ENCODE data around the gene CTAG1A. TPM values are rescaled to one million over a fixed set of nuclear protein-coding genes. Genes with fewer than 3 reads are reported as not detected.
"Not testable (repeated sequence)": the region's sequence is repeated elsewhere in the genome, so short reads cannot be mapped to it uniquely, and the experiment has no call there.

The CTAG1A gene
- total RNA-seq, 1 donor from 2014 or later = not detected

DNA sequence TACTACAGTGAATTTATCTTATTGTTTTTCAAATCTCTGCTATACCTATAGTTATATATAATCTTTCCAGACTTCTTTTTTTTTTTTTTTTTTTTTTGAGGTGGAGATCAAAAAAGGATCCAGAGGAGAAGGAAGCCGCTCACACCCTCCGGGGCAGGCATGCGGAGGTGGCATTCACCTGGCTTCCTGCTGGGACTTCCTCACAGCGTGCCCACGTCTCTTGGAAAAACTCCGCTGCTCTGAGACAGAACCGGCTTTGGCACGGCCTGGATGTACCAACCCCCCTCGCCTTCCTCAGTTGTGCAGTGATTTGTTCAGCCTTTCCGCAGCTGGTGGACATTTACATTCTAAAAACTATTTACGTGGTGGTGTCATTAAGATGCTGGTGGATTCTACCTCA, 23.0 kb downstream of the CTAG1A start:
- DNase-seq (ENCODE audit: low spot score); H3K27ac Mint-ChIP-seq; H3K36me3 Mint-ChIP-seq (ENCODE audit: low read depth); H3K27me3 Mint-ChIP-seq (ENCODE audit: low read depth); H3K9me3 Mint-ChIP-seq; H3K4me3 Mint-ChIP-seq (ENCODE audit: low read depth); intact Hi-C loops (cut with micrococcal nuclease): not testable (repeated sequence)
- H3K4me1 Mint-ChIP-seq (ENCODE audit: low read depth) = peaks cover 13% of the 10 kb centered on the region

DNA sequence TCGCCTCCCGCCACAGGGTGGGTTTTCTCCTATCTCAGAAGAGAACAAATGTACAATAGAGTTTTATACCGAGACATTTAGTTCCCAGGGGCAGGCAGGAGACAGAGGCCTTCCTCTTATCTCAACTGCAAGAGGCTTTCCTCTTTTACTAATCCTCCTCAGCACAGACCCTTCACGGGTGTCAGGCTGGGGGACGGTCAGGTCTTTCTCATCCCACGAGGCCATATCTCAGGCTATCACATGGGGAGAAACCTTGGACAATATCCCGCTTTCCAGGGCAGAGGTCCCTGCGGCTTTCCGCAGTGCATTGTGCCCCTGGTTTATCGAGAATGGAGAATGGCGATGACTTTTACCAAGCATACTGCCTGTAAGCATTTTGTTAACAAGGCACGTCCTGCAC, 23.9 kb downstream of the CTAG1A start:
- DNase-seq (ENCODE audit: low spot score); H3K36me3 Mint-ChIP-seq (ENCODE audit: low read depth); H3K9me3 Mint-ChIP-seq; H3K27me3 Mint-ChIP-seq (ENCODE audit: low read depth); intact Hi-C loops (cut with micrococcal nuclease); H3K27ac Mint-ChIP-seq; H3K4me3 Mint-ChIP-seq (ENCODE audit: low read depth): not testable (repeated sequence)
- peaks cover 13% of the 10 kb centered on the region for H3K4me1 Mint-ChIP-seq (ENCODE audit: low read depth)

DNA sequence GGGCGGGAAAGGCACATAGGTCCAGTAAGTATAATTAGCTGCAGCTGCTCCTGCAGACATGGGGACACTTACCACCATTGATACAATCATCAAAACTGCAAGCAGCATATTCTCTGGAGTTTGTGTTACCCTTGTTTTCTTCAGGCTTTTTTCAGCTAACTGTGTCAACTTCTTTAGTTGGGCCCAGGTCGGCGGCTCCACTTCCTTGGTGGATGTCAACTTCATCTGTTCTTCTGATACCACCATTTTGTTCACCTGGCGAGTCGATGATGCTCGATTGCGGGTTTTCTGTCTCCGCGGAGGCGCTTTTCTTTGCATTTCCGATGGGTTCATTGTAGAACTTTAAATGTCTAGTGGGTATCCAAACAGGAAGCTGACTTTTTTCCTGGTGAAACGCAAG, 26.2 kb downstream of the CTAG1A start:
- H3K9me3 Mint-ChIP-seq; H3K27ac Mint-ChIP-seq; intact Hi-C loops (cut with micrococcal nuclease); DNase-seq (ENCODE audit: low spot score); H3K36me3 Mint-ChIP-seq (ENCODE audit: low read depth); H3K4me3 Mint-ChIP-seq (ENCODE audit: low read depth); H3K27me3 Mint-ChIP-seq (ENCODE audit: low read depth): not testable (repeated sequence)
- peaks cover 11% of the 10 kb centered on the region for H3K4me1 Mint-ChIP-seq (ENCODE audit: low read depth)

DNA sequence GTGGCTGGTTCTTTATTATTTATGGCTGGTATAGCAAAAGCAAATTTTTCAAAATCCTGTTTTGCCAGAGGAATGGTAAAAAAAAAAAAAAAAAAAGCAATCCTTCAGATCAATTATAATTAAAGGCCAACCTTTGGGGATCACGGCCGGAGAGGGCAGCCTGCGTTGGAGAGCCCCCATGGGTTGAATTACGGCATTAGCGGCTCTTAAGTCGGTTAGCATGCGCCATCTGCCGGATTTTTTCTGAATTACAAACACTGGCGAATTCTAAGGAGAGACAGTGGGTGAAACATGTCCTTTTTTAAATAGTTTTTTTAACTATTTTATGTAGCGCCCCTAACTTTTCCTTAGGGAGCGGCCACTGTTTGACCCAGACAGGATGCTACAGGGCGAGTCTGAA, 28.7 kb downstream of the CTAG1A start:
- intact Hi-C loops (cut with micrococcal nuclease); H3K9me3 Mint-ChIP-seq; H3K4me3 Mint-ChIP-seq (ENCODE audit: low read depth); H3K4me1 Mint-ChIP-seq (ENCODE audit: low read depth); H3K27ac Mint-ChIP-seq; H3K36me3 Mint-ChIP-seq (ENCODE audit: low read depth); H3K27me3 Mint-ChIP-seq (ENCODE audit: low read depth); DNase-seq (ENCODE audit: low spot score): not testable (repeated sequence)

DNA sequence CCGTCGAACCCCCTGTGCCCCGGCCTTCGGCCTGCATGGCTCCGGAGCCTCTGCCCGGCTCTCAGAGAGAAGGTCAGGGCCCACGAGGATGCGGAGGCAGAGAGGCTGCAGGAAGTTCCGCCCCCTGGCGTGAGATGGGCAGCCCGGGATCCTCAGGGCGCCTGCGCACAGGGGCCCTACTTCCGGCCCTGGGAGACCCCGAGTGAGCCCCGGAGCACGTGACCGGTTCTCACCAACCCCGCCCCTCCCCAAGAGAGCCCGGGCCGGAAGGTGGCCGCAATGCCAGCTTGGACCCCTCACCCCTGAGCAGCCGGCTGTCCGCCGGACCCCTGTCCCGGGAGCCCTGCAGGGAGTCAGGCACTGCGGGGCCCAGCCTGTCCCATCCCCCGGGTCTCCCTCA, 34.2 kb downstream of the CTAG1A start, which contains the start of gene CTAG1B:
Gene CTAG1B, minus strand, starts transcription at position 101 of the 400 bp plus-strand sequence. Its CDS starts 64 bp downstream, at position 37.
- H3K27ac Mint-ChIP-seq; H3K27me3 Mint-ChIP-seq (ENCODE audit: low read depth); H3K36me3 Mint-ChIP-seq (ENCODE audit: low read depth); intact Hi-C loops (cut with micrococcal nuclease); DNase-seq (ENCODE audit: low spot score); H3K4me3 Mint-ChIP-seq (ENCODE audit: low read depth); H3K9me3 Mint-ChIP-seq; H3K4me1 Mint-ChIP-seq (ENCODE audit: low read depth): not testable (repeated sequence)

DNA sequence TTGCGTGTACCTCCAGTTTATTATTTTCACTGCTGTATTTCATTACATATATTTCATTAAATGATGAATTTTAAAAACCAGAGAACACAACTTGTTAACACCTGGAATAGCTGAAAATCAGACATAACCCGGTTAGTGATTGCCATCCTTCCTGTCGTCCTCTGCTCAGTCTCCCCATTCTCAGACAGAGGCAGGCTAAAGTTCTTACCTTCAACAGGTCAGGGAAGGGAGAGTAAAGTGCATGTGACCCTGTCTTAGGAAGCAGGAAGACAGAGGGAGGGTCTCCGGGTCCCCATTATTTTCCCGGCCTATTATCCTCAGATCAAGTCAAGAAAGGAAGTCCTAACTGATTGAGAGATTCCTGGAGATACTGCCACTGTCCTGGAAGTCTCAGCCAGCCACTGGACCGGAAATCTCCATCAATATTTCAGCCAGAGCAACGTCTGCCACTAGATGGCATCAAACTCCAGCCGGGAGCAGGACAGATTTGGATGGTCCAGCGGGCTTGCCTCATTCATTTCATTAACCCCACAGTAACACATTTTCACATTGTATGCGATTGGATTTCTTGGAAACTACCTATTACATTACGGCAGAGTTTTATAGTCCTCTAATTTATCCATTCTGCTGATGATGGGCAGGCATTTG, 36.0 kb downstream of the CTAG1A start:
- H3K27ac Mint-ChIP-seq; H3K9me3 Mint-ChIP-seq; H3K27me3 Mint-ChIP-seq (ENCODE audit: low read depth); intact Hi-C loops (cut with micrococcal nuclease); H3K4me1 Mint-ChIP-seq (ENCODE audit: low read depth); H3K36me3 Mint-ChIP-seq (ENCODE audit: low read depth); H3K4me3 Mint-ChIP-seq (ENCODE audit: low read depth); DNase-seq (ENCODE audit: low spot score): not testable (repeated sequence)

DNA sequence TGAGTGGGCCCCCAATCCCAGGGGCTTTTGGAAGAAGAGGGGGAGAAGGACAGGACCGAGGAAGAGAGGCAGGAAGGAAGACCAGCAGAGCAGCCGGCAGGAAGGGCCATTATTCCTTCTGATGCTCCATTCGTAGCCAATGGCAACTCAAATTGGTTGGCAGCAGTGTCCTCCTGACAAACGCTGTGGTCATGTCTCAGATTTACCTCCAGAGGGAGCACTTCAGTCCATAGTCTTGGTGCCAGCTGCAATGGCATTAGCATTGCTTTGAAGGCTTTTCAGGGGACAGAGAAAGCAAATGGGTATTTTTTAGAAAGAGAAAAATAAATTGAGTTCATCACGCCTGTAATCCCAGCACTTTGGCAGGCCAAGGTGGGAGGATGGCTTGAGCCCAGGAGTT, 44.0 kb downstream of the CTAG1A start:
- DNase-seq (ENCODE audit: low spot score); H3K9me3 Mint-ChIP-seq; H3K36me3 Mint-ChIP-seq (ENCODE audit: low read depth); H3K4me3 Mint-ChIP-seq (ENCODE audit: low read depth); H3K4me1 Mint-ChIP-seq (ENCODE audit: low read depth); H3K27me3 Mint-ChIP-seq (ENCODE audit: low read depth); intact Hi-C loops (cut with micrococcal nuclease); H3K27ac Mint-ChIP-seq: not testable (repeated sequence)

DNA sequence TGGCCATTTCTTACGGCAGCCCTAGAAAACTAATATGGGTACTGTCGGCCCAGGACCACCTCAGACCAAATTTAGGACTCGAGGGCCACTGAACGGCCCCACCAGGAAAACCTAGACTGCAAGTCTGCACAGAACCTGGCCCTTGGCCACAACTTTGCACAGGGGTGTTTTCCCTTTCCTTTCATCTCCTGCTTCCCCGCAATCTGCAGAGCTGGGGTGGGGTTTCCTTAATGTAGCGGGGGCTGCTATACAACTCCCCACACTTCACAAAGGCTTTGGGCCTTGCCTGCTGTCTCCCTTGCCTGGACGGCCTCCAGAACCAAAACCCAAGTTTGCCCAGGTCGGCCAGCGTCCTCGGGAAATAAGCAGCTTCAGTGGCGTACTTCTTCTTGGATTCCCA, 46.0 kb downstream of the CTAG1A start:
- DNase-seq (ENCODE audit: low spot score); H3K27me3 Mint-ChIP-seq (ENCODE audit: low read depth); intact Hi-C loops (cut with micrococcal nuclease); H3K36me3 Mint-ChIP-seq (ENCODE audit: low read depth); H3K9me3 Mint-ChIP-seq; H3K4me1 Mint-ChIP-seq (ENCODE audit: low read depth); H3K27ac Mint-ChIP-seq; H3K4me3 Mint-ChIP-seq (ENCODE audit: low read depth): not testable (repeated sequence)

DNA sequence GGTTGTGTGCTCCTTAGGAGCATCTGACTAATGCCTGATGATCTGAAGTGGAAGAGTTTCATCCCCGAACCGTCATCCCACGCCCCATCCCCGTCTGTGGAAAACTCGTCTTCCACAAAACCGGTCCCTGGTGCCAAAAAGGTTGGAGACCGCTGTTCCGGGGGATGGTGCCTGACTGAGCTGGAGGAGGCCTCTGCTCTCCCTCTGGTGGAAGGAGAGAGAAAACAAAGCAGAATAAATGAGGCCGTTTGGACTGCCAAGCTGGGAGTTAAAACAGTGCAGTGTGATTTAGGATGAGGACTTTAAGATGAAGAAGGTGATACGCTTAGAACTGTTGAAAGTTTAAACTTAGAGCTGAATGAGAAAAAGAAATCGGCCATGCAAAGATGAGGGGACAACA, 48.7 kb downstream of the CTAG1A start:
- H3K9me3 Mint-ChIP-seq = not testable (repeated sequence)

More for the DNA sequence above, 48.7 kb downstream of the CTAG1A start:
- H3K4me3 Mint-ChIP-seq (ENCODE audit: low read depth); H3K36me3 Mint-ChIP-seq (ENCODE audit: low read depth); H3K27me3 Mint-ChIP-seq (ENCODE audit: low read depth); intact Hi-C loops (cut with micrococcal nuclease); DNase-seq (ENCODE audit: low spot score); H3K27ac Mint-ChIP-seq; H3K4me1 Mint-ChIP-seq (ENCODE audit: low read depth): not testable (repeated sequence)

Other genes starting within 250 kb of the CTAG1A start
- 1,005 and 1,026 TPM in 2 replicates for gene FLNA, start 210.5 kb upstream of the CTAG1A start, total RNA-seq
- 95.6 and 98.8 TPM in 2 replicates for gene EMD, start 205.8 kb upstream of the CTAG1A start, total RNA-seq
- 2,692 and 2,787 TPM in 2 replicates for gene RPL10, start 186.8 kb upstream of the CTAG1A start, total RNA-seq
- gene DNASE1L1, start 175.9 kb upstream of the CTAG1A start, total RNA-seq = 18.1 TPM in 2 replicates
- 77.3 TPM in 2 replicates for gene TAFAZZIN, start 173.6 kb upstream of the CTAG1A start, total RNA-seq
- 47.4 and 48.9 TPM in 2 replicates for gene ATP6AP1, start 156.5 kb upstream of the CTAG1A start, total RNA-seq
- gene GDI1, start 148.0 kb upstream of the CTAG1A start, total RNA-seq = 115 and 117 TPM in 2 replicates
- 79.6 and 84.1 TPM in 2 replicates for gene FAM50A, start 141.0 kb upstream of the CTAG1A start, total RNA-seq
- 62.1 and 62.5 TPM in 2 replicates for gene PLXNA3, start 126.9 kb upstream of the CTAG1A start, total RNA-seq
- 49.4 and 51.7 TPM in 2 replicates for gene LAGE3, start 105.9 kb upstream of the CTAG1A start, total RNA-seq
- gene UBL4A, start 98.5 kb upstream of the CTAG1A start, total RNA-seq = 55.5 and 56.1 TPM in 2 replicates
- 17.5 and 18.3 TPM in 2 replicates for gene SLC10A3, start 94.5 kb upstream of the CTAG1A start, total RNA-seq
- gene FAM3A, start 68.9 kb upstream of the CTAG1A start, total RNA-seq = 39.2 and 39.8 TPM in 2 replicates
- 82.8 and 86.4 TPM in 2 replicates for gene G6PD, start 38.3 kb upstream of the CTAG1A start, total RNA-seq
- gene IKBKG, start 37.5 kb upstream of the CTAG1A start, total RNA-seq = 40.5 and 41.7 TPM in 2 replicates
- gene CTAG1B, start 34.1 kb downstream of the CTAG1A start, total RNA-seq = not detected in 2 replicates
- not detected in 2 replicates for gene CTAG2, start 68.4 kb downstream of the CTAG1A start, total RNA-seq
- gene GAB3, start 165.9 kb downstream of the CTAG1A start, total RNA-seq = 4.3 and 4.5 TPM in 2 replicates
- gene DKC1, start 177.7 kb downstream of the CTAG1A start, total RNA-seq = 150 TPM in 2 replicates
- gene MPP1, start 220.4 kb downstream of the CTAG1A start, total RNA-seq = 27.7 and 31.5 TPM in 2 replicates
- not detected in 2 replicates for gene SMIM9, start 249.5 kb downstream of the CTAG1A start, total RNA-seq

All from activated T-helper 2 cell treated with anti-CD3 and anti-CD28 coated beads, Interferon-gamma antibody, Interleukin-2, Interleukin-4, amounts not matched to agents 10 μg/mL and 5 μg/mL and 100 μg/mL, durations not matched to agents 14 hours and 24 hours and 36 hours (primary cell).